ENCODE measurements around the gene RIPOR2. TPM values are rescaled to one million over a fixed set of nuclear protein-coding genes. Genes with fewer than 3 reads are reported as not detected.

Gene RIPOR2
- polyA plus RNA-seq, 3 donors: 154 to 181 (median 179) TPM

DNA sequence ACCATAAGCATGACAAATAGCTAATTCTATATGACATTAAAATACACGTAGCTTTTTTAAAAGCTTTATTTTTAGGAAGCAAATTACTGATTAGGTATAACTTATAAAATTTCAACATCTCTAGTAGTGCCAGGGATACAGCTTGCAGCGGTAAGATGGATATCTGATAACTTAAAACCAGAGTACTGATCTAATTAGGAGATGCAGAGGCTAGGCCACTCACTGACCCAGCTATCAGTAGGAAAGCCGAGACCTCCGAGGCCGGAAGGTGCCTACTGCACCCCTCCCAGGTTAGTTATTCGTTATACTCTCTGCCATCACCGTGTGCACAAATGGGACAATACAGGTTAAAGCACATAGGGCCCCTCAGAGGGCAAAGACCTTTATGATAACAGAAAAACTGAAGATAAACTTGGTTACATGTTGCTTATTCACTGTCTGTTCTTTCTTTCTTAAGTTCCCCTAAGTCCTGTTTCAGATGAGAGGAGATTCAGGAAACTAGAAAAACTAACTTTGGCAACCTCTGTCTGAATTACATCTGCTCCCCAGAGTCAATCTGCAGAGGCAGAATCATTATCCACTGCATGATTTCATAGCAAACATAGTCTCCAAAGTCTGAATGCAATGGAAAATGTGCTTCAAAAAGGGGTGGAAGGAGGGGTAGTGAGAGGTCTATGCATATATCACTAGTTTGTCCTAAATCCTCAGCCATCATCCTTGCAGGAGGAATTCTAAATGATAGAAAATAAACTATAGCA, 60.8 kb downstream of the RIPOR2 start:
- Histone ChIP-seq H3K9ac (ENCODE audit: insufficient read depth, low read length, poor library complexity, severe bottlenecking) (no peak overlapping the region), H3K4me3 (replicated peaks in 1 of 3; ENCODE audit: low read depth in 2 of 3, low read length in 3 of 3) (no peak overlapping the region), H3K79me2 (ENCODE audit: insufficient read depth, low read length) (peaks cover 63% of the 10 kb centered on the region), H3K4me2 (replicated peaks; ENCODE audit: extremely low read depth, low read length, poor library complexity, severe bottlenecking) (no peak overlapping the region), H3K9me3 (replicated peaks in 1 of 2; ENCODE audit: control insufficient read depth in 1 of 2, insufficient read depth in 1 of 2, low read length in 2 of 2) (peaks cover 4 to 6% of the 10 kb centered on the region in 2 donors), H4K20me1 (ENCODE audit: insufficient read depth, low read length) (peaks cover 100% of the 10 kb centered on the region), H3K36me3 (replicated peaks in 1 of 2; ENCODE audit: control insufficient read depth in 1 of 2, insufficient read depth in 2 of 2, low read length in 2 of 2) (peaks cover 77 to 98% of the 10 kb centered on the region in 2 donors), H3K4me1 (ENCODE audit: control insufficient read depth in 1 of 2, insufficient read depth in 2 of 2, low read length in 2 of 2) (peaks cover 9 to 10% of the 10 kb centered on the region in 2 donors), H3K27me3 (ENCODE audit: control insufficient read depth in 2 of 2, insufficient read depth in 2 of 2, low read length in 2 of 2) (no peaks in the 10 kb centered on the region), H2AFZ (ENCODE audit: insufficient read depth, low read depth, low read length, poor library complexity, severe bottlenecking) (no peak overlapping the region), H3K27ac (ENCODE audit: low read depth in 1 of 2, low read length in 2 of 2) (peak overlapping the region in 1 of 2 donors; percentile 12)
- Mint-ChIP-seq H3K27me3 (ENCODE audit: low read depth in 3 of 3) (no peaks in the 10 kb centered on the region), H3K27ac (no peak overlapping the region), H3K4me3 (no peak overlapping the region), H3K4me1 (peaks cover 12% of the 10 kb centered on the region), H3K36me3 (peaks cover 89 to 97% of the 10 kb centered on the region in 2 donors), H3K9me3 (peaks cover 10 to 16% (median 11%) of the 10 kb centered on the region in 7 donors)
- 100% methylated on average over 4 of the region's 7 CpGs for WGBS (ENCODE audit: insufficient coverage)
- intact Hi-C loops (cut with micrococcal nuclease): no loop called here
- TF ChIP-seq, protein P1, sequence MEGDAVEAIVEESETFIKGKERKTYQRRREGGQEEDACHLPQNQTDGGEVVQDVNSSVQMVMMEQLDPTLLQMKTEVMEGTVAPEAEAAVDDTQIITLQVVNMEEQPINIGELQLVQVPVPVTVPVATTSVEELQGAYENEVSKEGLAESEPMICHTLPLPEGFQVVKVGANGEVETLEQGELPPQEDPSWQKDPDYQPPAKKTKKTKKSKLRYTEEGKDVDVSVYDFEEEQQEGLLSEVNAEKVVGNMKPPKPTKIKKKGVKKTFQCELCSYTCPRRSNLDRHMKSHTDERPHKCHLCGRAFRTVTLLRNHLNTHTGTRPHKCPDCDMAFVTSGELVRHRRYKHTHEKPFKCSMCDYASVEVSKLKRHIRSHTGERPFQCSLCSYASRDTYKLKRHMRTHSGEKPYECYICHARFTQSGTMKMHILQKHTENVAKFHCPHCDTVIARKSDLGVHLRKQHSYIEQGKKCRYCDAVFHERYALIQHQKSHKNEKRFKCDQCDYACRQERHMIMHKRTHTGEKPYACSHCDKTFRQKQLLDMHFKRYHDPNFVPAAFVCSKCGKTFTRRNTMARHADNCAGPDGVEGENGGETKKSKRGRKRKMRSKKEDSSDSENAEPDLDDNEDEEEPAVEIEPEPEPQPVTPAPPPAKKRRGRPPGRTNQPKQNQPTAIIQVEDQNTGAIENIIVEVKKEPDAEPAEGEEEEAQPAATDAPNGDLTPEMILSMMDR (IDR thresholded peaks at IDR 0.05): no peak
- DNase-seq: no peak

DNA sequence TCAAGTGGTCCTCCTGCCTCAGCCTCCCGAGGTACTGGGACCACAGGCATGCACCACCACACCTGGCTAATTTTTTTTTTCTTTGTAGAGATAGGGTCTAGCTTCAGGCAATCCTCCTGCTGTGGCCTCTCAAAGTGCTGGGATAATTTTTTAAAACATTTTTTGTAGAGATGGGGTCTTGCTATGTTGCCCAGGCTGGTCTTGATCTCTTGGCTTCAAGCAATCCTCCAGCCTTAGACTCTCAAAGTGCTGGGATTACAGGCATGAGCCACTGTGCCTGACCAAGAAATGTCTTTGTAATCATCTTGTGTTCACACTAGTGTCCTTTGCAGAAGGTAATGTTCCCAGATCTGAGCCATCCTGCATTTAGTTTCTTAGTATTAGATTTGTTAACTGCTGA, 61.6 kb downstream of the RIPOR2 start:
- TF ChIP-seq, protein P1 (IDR thresholded peaks at IDR 0.05): no peak
- H3K4me1 Mint-ChIP-seq: peaks cover 12% of the 10 kb centered on the region
- intact Hi-C loops (cut with micrococcal nuclease): no loop called here
- peaks cover 9 to 10% of the 10 kb centered on the region in 2 donors for H3K4me1 ChIP-seq (ENCODE audit: control insufficient read depth in 1 of 2, insufficient read depth in 2 of 2, low read length in 2 of 2)
- peaks cover 8 to 12% (median 9%) of the 10 kb centered on the region in 7 donors for H3K9me3 Mint-ChIP-seq
- H3K79me2 ChIP-seq (ENCODE audit: insufficient read depth, low read length): peaks cover 54% of the 10 kb centered on the region
- DNase-seq: no peak
- peaks cover 100% of the 10 kb centered on the region for H4K20me1 ChIP-seq (ENCODE audit: insufficient read depth, low read length)
- H3K9me3 ChIP-seq (replicated peaks in 1 of 2; ENCODE audit: control insufficient read depth in 1 of 2, insufficient read depth in 1 of 2, low read length in 2 of 2): peaks cover 4 to 6% of the 10 kb centered on the region in 2 donors
- peaks cover 87 to 97% of the 10 kb centered on the region in 2 donors for H3K36me3 Mint-ChIP-seq
- no peak overlapping the region for H3K4me3 ChIP-seq (replicated peaks in 1 of 3; ENCODE audit: low read depth in 2 of 3, low read length in 3 of 3)
- no peak overlapping the region for H2AFZ ChIP-seq (ENCODE audit: insufficient read depth, low read depth, low read length, poor library complexity, severe bottlenecking)
- H3K4me3 Mint-ChIP-seq: no peak overlapping the region
- no peak overlapping the region for H3K4me2 ChIP-seq (replicated peaks; ENCODE audit: extremely low read depth, low read length, poor library complexity, severe bottlenecking)
- WGBS (ENCODE audit: insufficient coverage): no CpG with 5 or more reads among the region's 1 CpG
- H3K27ac ChIP-seq (ENCODE audit: low read depth in 1 of 2, low read length in 2 of 2): no peak overlapping the region
- H3K27me3 ChIP-seq (ENCODE audit: control insufficient read depth in 2 of 2, insufficient read depth in 2 of 2, low read length in 2 of 2): no peaks in the 10 kb centered on the region
- H3K27me3 Mint-ChIP-seq (ENCODE audit: low read depth in 3 of 3): no peaks in the 10 kb centered on the region
- H3K9ac ChIP-seq (ENCODE audit: insufficient read depth, low read length, poor library complexity, severe bottlenecking): no peak overlapping the region
- peak overlapping the region in 4 of 7 donors; percentile 6 to 54 (median 46) for H3K27ac Mint-ChIP-seq
- peaks cover 77 to 98% of the 10 kb centered on the region in 2 donors for H3K36me3 ChIP-seq (replicated peaks in 1 of 2; ENCODE audit: control insufficient read depth in 1 of 2, insufficient read depth in 2 of 2, low read length in 2 of 2)

All from CD14-positive monocyte (primary cell).